SW 1271 (cell line): ENCODE data around the gene FAM186B.
"Not testable (repeated sequence)": the region's sequence is repeated elsewhere in the genome, so short reads cannot be mapped to it uniquely, and the experiment has no call there.

Source experiments
- DNase-seq, 2 experiments: peaks; one replicate each; lab custom pipeline; 2025; lab: John Stamatoyannopoulos, UW

The FAM186B gene

GRCh38 chr12:49633703-49634345 is 28.4 kb upstream of the FAM186B start:
- no peak for DNase-seq

- no peak for DNase-seq
Measured at GRCh38 chr12:49632986-49633702, 27.7 kb upstream of the FAM186B start.

- DNase-seq: no peak
Measured at GRCh38 chr12:49632401-49632800, 27.0 kb upstream of the FAM186B start.

- DNase-seq: no peak
Measured at GRCh38 chr12:49631336-49631907, 26.0 kb upstream of the FAM186B start.

- no peak for DNase-seq
Measured at GRCh38 chr12:49627752-49628360, 22.4 kb upstream of the FAM186B start.

- no peak for DNase-seq
Measured at GRCh38 chr12:49626836-49627235, 21.4 kb upstream of the FAM186B start.

- DNase-seq: no peak
Measured at GRCh38 chr12:49626169-49626835, 20.9 kb upstream of the FAM186B start.

- DNase-seq: peak in 1 of 2 experiments; percentile 27
Measured at GRCh38 chr12:49624921-49625577, 19.6 kb upstream of the FAM186B start.

GRCh38 chr12:49623142-49623904 is 17.9 kb upstream of the FAM186B start, which contains the start of gene PRPF40B:
Gene PRPF40B (plus strand): TSS chr12:49623561. CDS start chr12:49623591, 30 bp downstream.
- DNase-seq: peak; percentile 58 to 79

- peak in 1 of 2 experiments; percentile 70 for DNase-seq
Measured at GRCh38 chr12:49622501-49623141, 17.2 kb upstream of the FAM186B start.

GRCh38 chr12:49621651-49622500 is 16.4 kb upstream of the FAM186B start:
- DNase-seq: no peak

GRCh38 chr12:49619286-49619685 is 13.8 kb upstream of the FAM186B start:
- no peak for DNase-seq

GRCh38 chr12:49618576-49618975 is 13.1 kb upstream of the FAM186B start:
- no peak for DNase-seq

- no peak for DNase-seq
Measured at GRCh38 chr12:49616533-49617219, 11.2 kb upstream of the FAM186B start.

- peak in 1 of 2 experiments; percentile 17 for DNase-seq
Measured at GRCh38 chr12:49615725-49616124, 10.3 kb upstream of the FAM186B start.

- no peak for DNase-seq
Measured at GRCh38 chr12:49612210-49612609, 6.8 kb upstream of the FAM186B start.

- not testable (repeated sequence) for DNase-seq
Measured at GRCh38 chr12:49610785-49611184, 5.3 kb upstream of the FAM186B start.

- DNase-seq: no peak
Measured at GRCh38 chr12:49609875-49610154, 4.4 kb upstream of the FAM186B start.
